GM19193 (cell line): ENCODE data around the gene XAGE1B.
"Not testable (repeated sequence)": the region's sequence is repeated elsewhere in the genome, so short reads cannot be mapped to it uniquely, and the experiment has no call there.

Source experiments
- POLR2A ChIP-seq: IDR thresholded peaks from 4 replicates; pipeline ENCODE4 v1.6.1; 2011; ENCODE audit not compliant: insufficient read depth, insufficient read length; ENCODE audit errors: extremely low read depth

The XAGE1B gene

GRCh38 chrX:52516987-52517325, at the start of gene XAGE1B:
Gene XAGE1B, minus strand, starts transcription at chrX:52517063. Its CDS starts 1,536 bp downstream, at chrX:52515527.
- TF ChIP-seq POLR2A, result not testable (repeated sequence)

- TF ChIP-seq POLR2A, result no peak
Observed at GRCh38 chrX:52563105-52563504, 46.2 kb upstream of the XAGE1B start.

GRCh38 chrX:52558140-52558539, 41.3 kb upstream of the XAGE1B start:
- no peak for TF ChIP-seq POLR2A

GRCh38 chrX:52556741-52557140, 39.9 kb upstream of the XAGE1B start:
- TF ChIP-seq POLR2A, result no peak

GRCh38 chrX:52553995-52554642, 37.3 kb upstream of the XAGE1B start:
- no peak for TF ChIP-seq POLR2A

GRCh38 chrX:52544147-52544840, 27.4 kb upstream of the XAGE1B start:
- no peak for TF ChIP-seq POLR2A

- no peak for TF ChIP-seq POLR2A
Observed at GRCh38 chrX:52542311-52542710, 25.4 kb upstream of the XAGE1B start.

GRCh38 chrX:52509916-52510315, 6.9 kb downstream of the XAGE1B start:
- no peak for TF ChIP-seq POLR2A

- TF ChIP-seq POLR2A, result no peak
Observed at GRCh38 chrX:52507331-52507730, 9.5 kb downstream of the XAGE1B start.

- no peak for TF ChIP-seq POLR2A
Observed at GRCh38 chrX:52504551-52504950, 12.3 kb downstream of the XAGE1B start.

GRCh38 chrX:52495545-52496418, 21.1 kb downstream of the XAGE1B start, which contains the start of gene XAGE1A:
Gene XAGE1A, plus strand, starts transcription at chrX:52495808. Its CDS starts 1,554 bp downstream, at chrX:52497362.
- not testable (repeated sequence) for TF ChIP-seq POLR2A
